Effector memory CD8-positive, alpha-beta T cell (primary cell): ENCODE results near the gene GPR150.

Source experiments
- ATAC-seq: fragments of 150-1000 bp; cut with Tn5 transposase; replicated peaks from 2 replicates; pipeline ENCODE4 v1.10.0; 2021; ENCODE audit warnings: mild to moderate bottlenecking, moderate library complexity
- DNase-seq, 3 experiments: peaks; one replicate each; pipeline ENCODE4 v3.0.0; 2021
- H3K27ac Mint-ChIP-seq, 2 donors: one replicate each; pipeline ENCODE4 v1.8.0; 2022; ENCODE audit warnings: mild to moderate bottlenecking in 2 of 2, mixed read lengths in 2 of 2, moderate library complexity in 2 of 2
- H3K27me3 Mint-ChIP-seq, 2 donors: one replicate each; pipeline ENCODE4 v1.8.0; 2022; ENCODE audit warnings: mixed read lengths in 2 of 2
- H3K36me3 Mint-ChIP-seq: one replicate; pipeline ENCODE4 v1.8.0; 2022; ENCODE audit warnings: mild to moderate bottlenecking, moderate library complexity, mixed read lengths; ENCODE audit not compliant: insufficient read depth
- H3K4me1 Mint-ChIP-seq, 2 donors: one replicate each; pipeline ENCODE4 v1.8.0; 2022; ENCODE audit warnings: low read depth in 2 of 2, mixed read lengths in 2 of 2
- H3K4me3 Mint-ChIP-seq, 2 donors: one replicate each; pipeline ENCODE4 v1.8.0; 2022; ENCODE audit warnings: mild to moderate bottlenecking in 2 of 2, mixed read lengths in 2 of 2, moderate library complexity in 2 of 2
- H3K9me3 Mint-ChIP-seq, 2 donors: one replicate each; pipeline ENCODE4 v1.8.0; 2022; ENCODE audit warnings: mixed read lengths in 2 of 2

Gene GPR150

DNA sequence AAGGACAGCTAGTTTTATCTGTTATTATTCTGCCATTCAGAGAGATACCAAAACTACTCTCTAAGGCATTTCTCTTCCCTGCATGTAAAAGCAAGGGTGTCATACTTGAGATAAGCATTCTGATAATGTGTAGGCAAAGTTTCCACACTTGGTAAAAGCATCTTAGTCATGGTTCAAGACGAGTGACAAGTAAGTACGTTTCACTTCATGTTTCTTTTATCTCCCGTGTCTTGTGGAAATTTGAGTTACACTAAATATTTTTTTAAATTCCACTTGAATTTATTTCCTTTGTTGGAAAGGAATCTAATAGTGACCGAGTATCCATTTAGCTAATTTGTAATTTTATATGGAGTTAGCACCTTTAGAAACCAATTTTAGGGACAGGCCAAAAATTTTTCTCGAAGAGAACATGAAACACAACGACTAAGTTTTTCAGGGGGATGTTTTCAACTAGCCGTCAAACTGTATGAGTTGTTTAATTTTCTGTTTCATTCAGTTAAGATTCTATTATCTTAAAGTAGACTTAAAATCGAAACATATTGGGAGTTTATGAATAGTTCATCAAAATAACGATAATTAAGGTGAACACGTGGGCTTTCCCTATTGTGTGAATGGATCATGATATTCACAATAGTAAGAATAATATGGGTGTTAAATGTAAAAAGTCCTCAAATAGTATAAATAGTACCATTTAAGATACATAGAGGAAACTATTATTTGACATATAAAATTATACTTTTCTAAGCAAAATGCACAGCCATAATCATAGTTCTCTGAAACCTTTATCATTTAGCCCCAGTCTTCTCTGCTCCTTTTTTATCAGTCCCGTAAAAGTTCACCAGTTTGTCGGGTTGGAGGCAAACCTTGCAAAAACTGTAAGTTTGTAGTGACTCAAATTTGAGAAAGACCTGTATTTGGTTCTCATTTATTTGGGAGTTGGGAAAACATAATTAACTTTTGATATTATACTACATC, 28.3 kb downstream of the GPR150 start:
- Mint-ChIP-seq H3K4me1 (peaks cover 4 to 8% of the 10 kb centered on the region in 2 donors), H3K27me3 (no peaks in the 10 kb centered on the region), H3K27ac (peak overlapping the region in 1 of 2 donors; percentile 62), H3K9me3 (no peaks in the 10 kb centered on the region), H3K4me3 (peak overlapping the region in 1 of 2 donors; percentile 80), H3K36me3 (peaks cover 10% of the 10 kb centered on the region)
- DNase-seq (no peak), ATAC-seq (no peak)

DNA sequence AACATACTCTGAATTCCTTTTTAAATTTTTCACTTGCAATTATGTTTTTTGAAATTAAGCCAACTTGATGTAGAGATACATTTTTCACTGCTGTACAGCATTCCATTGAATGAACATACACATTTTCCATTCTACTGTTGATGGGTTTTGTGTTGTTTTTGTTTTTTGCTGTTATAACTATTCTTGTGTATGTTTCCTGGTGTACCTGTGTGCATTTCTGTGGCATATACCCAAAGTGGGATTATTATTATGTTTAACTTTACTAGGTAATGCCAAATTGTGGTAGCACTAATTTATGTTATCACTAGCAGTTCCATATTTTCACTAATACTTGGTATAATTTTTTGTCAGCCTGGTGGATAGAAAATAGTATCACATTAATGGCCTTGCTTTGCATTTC, 29.4 kb downstream of the GPR150 start:
- DNase-seq, result no peak
- Mint-ChIP-seq H3K9me3 (no peaks in the 10 kb centered on the region), H3K36me3 (peaks cover 13% of the 10 kb centered on the region), H3K27me3 (no peaks in the 10 kb centered on the region), H3K4me1 (peaks cover 4 to 5% of the 10 kb centered on the region in 2 donors), H3K4me3 (no peak overlapping the region), H3K27ac (no peak overlapping the region)
- ATAC-seq, result no peak

DNA sequence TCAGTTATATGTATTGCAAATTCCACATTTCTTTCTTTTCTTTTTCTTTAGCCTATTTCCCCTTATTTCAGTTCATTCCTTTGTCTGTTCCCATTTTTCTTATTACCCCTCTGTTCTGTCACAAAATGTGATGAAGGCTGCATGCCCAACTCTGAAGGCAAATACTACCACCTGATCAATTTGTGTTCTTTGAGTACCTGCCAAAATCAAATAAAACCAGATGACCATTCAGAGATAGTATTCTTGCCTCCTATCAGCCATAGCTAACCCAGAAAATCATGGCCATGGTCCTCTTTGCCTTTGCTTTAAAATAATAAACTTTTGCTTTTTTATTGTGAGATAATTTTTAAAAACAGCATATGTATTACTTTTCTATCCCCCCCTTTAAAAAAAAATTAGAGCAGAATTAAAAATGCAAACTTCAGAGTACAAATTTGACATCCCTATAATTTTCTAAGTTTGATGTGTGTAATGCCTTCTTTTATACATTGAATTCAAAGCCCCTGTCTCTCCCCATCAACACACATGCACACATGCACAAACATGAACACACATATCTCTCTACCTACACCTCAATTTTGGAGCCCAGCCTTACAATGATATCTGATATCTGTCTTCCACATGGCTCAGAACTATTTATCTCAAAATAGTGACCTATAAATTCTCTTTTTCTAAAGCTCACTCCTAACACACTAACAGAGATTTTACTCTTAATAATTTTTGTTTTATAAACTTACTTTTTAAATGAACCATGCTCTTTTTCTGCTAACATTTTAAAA, 30.1 kb downstream of the GPR150 start:
- no peaks in the 10 kb centered on the region for H3K9me3 Mint-ChIP-seq
- no peak overlapping the region for H3K4me3 Mint-ChIP-seq
- DNase-seq (no peak), ATAC-seq (no peak)
- no peaks in the 10 kb centered on the region for H3K27me3 Mint-ChIP-seq
- no peak overlapping the region for H3K27ac Mint-ChIP-seq
- peaks cover 13% of the 10 kb centered on the region for H3K36me3 Mint-ChIP-seq
- peaks cover 3 to 4% of the 10 kb centered on the region in 2 donors for H3K4me1 Mint-ChIP-seq

DNA sequence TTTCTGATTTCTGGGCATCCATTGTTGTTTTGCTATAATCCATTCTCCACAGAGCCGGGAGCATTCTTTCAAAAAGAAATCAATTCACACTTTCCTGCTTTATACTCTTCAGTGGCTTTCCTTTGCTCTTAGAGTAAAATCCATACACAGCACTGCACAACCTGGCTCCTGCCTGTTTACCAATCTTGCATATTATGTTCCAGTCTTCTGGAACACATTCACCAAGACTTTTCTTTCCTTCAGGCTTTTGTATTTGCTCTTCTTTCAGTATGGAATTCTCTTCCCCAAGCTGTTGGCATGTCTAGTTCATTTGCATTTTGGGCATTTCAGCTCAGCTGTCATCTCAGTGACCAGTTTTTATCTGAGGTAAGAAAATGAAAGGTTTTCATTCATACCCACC, 33.0 kb downstream of the GPR150 start:
- Mint-ChIP-seq H3K4me3 (no peak overlapping the region), H3K27me3 (no peaks in the 10 kb centered on the region), H3K36me3 (peaks cover 3% of the 10 kb centered on the region), H3K9me3 (no peaks in the 10 kb centered on the region), H3K27ac (no peak overlapping the region), H3K4me1 (no peaks in the 10 kb centered on the region)
- DNase-seq (no peak), ATAC-seq (no peak)

DNA sequence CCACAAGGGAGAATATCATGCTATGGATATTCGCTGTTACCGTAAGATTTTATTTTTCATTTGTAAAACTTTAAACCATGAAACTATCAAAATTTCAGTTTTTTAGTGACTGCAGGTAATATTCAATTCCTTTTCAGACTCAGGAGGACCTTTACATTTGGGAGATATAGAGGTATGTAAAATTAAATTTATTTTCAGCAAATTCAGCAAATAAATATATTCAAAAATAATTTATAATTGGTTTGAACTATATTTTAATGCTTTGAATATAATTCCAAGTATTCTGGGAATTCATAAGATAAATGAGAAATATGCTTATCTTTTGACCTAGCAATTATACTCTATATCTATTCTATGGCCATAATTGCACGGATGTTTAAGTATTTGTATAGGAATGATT, 34.3 kb downstream of the GPR150 start:
- Mint-ChIP-seq H3K27ac (no peak overlapping the region), H3K4me3 (no peak overlapping the region), H3K9me3 (no peaks in the 10 kb centered on the region), H3K4me1 (no peaks in the 10 kb centered on the region), H3K27me3 (no peaks in the 10 kb centered on the region), H3K36me3 (peaks cover 3% of the 10 kb centered on the region)
- no peak for DNase-seq
- no peak for ATAC-seq

DNA sequence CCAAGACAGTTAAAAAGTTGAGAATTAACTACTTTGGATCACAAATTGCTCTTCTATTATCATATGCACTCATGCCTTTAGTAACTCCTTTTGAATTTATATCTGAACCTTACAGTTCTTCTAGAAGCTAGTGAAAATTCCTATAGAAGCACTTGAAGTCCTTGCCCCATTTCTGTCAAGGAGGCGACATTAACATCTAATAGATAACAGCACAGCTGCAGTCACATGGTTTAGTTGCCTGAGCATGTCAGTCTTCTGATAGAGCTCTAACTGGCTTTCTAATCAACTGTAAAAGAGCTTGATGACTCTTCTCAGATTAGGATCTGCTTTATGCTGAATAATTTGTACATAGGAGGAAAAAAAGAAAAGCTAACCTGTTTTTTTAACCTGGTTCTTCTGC, 35.7 kb downstream of the GPR150 start:
- Mint-ChIP-seq H3K9me3 (no peaks in the 10 kb centered on the region), H3K27me3 (no peaks in the 10 kb centered on the region), H3K4me3 (no peak overlapping the region), H3K27ac (no peak overlapping the region), H3K4me1 (no peaks in the 10 kb centered on the region), H3K36me3 (peaks cover 3% of the 10 kb centered on the region)
- DNase-seq (no peak), ATAC-seq (no peak)

DNA sequence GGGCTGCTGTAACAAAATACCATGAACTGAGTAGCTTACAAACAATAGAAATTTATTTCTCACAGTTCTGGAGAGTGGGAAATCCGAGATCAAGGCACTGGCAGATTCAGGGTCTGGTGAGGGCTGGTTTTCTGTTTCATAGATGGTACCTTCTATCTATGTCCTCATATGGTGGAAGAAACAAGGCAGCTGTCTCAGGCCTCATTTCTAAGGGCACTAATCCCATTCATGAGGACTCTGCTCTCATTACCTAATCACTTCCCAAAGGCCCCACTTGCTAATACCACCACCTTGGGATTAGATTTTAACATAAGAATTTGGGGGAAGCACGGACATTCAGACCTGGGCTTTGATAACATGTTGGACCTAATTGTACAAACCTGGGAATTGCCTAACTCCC, 40.2 kb downstream of the GPR150 start:
- H3K27me3 Mint-ChIP-seq, result no peaks in the 10 kb centered on the region
- no peak overlapping the region for H3K27ac Mint-ChIP-seq
- H3K4me1 Mint-ChIP-seq, result no peaks in the 10 kb centered on the region
- no peaks in the 10 kb centered on the region for H3K9me3 Mint-ChIP-seq
- ATAC-seq (no peak), DNase-seq (no peak)
- no peaks in the 10 kb centered on the region for H3K36me3 Mint-ChIP-seq
- no peak overlapping the region for H3K4me3 Mint-ChIP-seq

DNA sequence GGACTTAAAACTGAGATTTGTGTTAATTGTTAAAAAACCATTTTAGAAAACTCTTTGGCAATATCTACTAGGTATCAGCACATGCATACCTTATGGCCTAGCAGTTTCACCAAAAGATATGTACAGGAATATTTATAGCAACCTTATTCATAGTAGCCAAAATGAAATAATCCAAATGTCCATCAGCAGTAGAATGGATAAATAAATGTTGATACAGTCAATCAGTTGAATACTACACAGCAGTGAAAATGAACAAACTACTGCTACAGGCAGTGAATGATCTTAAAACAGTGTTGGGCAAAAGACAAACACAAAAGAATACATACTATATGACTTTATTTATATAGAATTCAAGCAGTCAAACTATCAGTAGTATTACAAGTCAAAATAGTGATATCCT, 43.1 kb downstream of the GPR150 start:
- H3K4me1 Mint-ChIP-seq, result peaks cover 0 to 1% of the 10 kb centered on the region in 2 donors
- DNase-seq, result no peak
- no peaks in the 10 kb centered on the region for H3K9me3 Mint-ChIP-seq
- no peak for ATAC-seq
- no peak overlapping the region for H3K27ac Mint-ChIP-seq
- H3K27me3 Mint-ChIP-seq, result no peaks in the 10 kb centered on the region
- no peaks in the 10 kb centered on the region for H3K36me3 Mint-ChIP-seq
- no peak overlapping the region for H3K4me3 Mint-ChIP-seq

DNA sequence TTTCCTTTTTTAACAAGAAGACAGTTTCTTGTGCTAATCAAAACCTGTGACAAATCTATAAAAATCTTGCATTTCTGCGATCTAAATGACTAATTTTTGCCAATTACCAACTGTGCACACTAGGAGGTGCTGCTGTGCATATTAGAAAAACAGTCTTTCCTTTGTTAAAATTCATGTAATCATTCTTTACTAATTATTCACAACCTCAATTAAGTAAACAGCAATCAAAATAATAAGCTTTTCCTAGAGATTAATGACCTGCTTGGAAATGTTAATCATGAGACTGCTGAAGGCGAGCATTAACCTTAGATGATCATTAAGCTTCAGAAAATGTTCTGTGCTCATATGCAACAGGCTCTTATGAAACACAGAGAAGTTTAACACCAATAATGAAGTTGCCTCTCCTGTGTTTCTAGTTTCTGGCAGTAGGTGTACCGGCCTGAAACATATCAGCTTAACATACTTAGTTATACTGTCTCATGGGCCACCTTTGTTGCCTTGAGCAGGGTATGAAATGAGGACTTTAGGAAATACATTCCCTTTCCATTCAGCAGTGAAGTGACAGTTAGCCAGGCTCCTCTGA, 44.4 kb downstream of the GPR150 start:
- H3K9me3 Mint-ChIP-seq, result no peaks in the 10 kb centered on the region
- DNase-seq (peak; percentile 28 to 40 (median 29)), ATAC-seq (peak; percentile 48)
- H3K36me3 Mint-ChIP-seq, result no peaks in the 10 kb centered on the region
- H3K4me3 Mint-ChIP-seq, result no peak overlapping the region
- H3K27ac Mint-ChIP-seq, result no peak overlapping the region
- no peaks in the 10 kb centered on the region for H3K27me3 Mint-ChIP-seq
- peaks cover 0 to 1% of the 10 kb centered on the region in 2 donors for H3K4me1 Mint-ChIP-seq

DNA sequence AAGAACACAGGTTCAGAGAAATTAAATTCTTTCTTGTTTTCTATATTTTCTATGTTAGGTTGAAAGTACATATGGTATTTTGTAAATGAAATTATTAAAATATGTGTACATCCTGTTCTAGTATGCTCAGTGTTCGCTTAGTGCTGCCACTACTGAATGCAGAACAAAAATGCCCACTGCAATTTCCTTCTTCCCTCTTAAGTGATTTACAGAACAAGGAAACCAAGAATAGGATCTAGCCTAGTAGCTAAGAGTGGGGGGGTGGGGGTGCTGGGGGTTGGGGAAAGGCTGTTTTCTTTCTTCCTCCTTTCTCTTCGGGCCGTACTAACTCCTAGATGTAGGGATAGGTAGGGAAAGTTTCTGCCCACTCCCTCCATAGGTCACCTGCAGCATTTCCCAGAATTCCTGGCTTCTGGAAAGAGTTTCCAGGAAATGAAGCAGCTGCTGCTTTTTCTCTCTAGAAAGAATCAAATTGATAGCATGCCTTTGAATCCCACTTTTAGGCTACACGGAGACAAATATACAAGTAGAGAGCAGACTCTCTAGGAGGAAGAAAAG, 47.3 kb downstream of the GPR150 start:
- no peak overlapping the region for H3K4me3 Mint-ChIP-seq
- no peak overlapping the region for H3K27ac Mint-ChIP-seq
- peaks cover 0 to 1% of the 10 kb centered on the region in 2 donors for H3K4me1 Mint-ChIP-seq
- H3K9me3 Mint-ChIP-seq, result no peaks in the 10 kb centered on the region
- ATAC-seq, result no peak
- DNase-seq, result no peak
- no peaks in the 10 kb centered on the region for H3K36me3 Mint-ChIP-seq
- H3K27me3 Mint-ChIP-seq, result no peaks in the 10 kb centered on the region

DNA sequence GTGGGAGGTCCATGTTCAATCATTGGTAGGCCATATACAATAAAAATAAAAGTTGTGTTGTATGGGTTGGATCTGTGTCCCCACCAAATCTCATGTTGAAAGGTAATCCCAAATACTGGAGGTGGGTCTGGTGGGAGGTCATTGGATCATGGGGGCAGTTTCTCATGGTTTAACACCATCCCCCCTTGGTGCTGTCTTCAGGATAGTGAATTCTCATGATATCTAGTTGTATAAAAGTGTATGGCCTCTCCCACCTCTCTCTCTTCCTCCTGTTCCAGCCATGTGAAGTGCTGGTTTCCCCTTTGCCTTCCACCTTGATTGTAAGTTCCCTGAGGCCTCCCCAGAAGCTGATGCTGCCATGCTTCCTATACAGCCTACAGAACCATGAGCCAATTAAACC, 47.8 kb downstream of the GPR150 start:
- no peaks in the 10 kb centered on the region for H3K27me3 Mint-ChIP-seq
- DNase-seq, result no peak
- H3K4me1 Mint-ChIP-seq, result peaks cover 0 to 1% of the 10 kb centered on the region in 2 donors
- no peak overlapping the region for H3K27ac Mint-ChIP-seq
- no peaks in the 10 kb centered on the region for H3K36me3 Mint-ChIP-seq
- ATAC-seq, result no peak
- H3K9me3 Mint-ChIP-seq, result no peaks in the 10 kb centered on the region
- H3K4me3 Mint-ChIP-seq, result no peak overlapping the region

DNA sequence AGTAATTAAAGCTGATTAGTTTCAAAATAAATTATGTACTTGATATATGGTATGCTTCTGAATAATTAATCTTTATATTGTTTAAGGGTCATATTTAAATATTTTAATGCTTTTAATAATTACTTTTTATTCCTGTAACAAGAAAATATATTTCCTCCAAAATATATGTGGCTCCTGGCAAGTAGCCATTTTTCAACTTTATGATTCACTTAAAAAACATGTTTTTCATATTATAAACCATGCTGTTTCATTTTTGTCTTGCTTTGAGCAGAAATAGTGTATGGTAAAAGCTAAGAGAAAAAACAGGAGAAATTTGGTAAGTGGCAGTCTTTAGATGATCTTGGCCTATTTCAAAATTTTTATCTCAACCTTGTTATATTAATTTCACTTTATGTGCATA, 48.3 kb downstream of the GPR150 start:
- H3K27me3 Mint-ChIP-seq, result no peaks in the 10 kb centered on the region
- H3K4me3 Mint-ChIP-seq, result no peak overlapping the region
- no peak for ATAC-seq
- H3K9me3 Mint-ChIP-seq, result no peaks in the 10 kb centered on the region
- H3K36me3 Mint-ChIP-seq, result no peaks in the 10 kb centered on the region
- H3K27ac Mint-ChIP-seq, result no peak overlapping the region
- H3K4me1 Mint-ChIP-seq, result peaks cover 0 to 1% of the 10 kb centered on the region in 2 donors
- DNase-seq, result no peak

DNA sequence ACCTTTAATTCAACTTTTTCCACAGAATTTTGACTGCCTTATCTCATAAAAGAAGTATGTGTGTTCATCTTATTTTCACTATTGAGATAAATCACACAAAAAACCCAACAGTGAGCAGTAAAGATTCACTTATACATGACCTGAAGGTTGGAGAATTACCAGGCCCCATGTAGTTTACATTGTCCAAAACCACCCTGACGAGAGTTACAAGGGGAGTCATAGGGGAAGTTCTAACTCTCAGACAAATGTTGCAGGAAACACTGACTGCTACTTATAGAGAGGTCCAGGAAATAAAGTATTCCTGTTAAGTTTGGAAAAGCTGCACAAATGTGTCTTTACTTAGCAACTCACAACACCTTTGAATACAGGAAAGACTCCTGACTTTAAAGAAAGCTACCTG, 48.8 kb downstream of the GPR150 start:
- DNase-seq, result no peak
- no peak for ATAC-seq
- Mint-ChIP-seq H3K9me3 (no peaks in the 10 kb centered on the region), H3K27me3 (no peaks in the 10 kb centered on the region), H3K4me1 (peaks cover 0 to 1% of the 10 kb centered on the region in 2 donors), H3K36me3 (no peaks in the 10 kb centered on the region), H3K4me3 (no peak overlapping the region), H3K27ac (no peak overlapping the region)
